Pancreas (tissue), 10 donors: Measurements from ENCODE around the gene LRRC70. TPM values are rescaled to one million over a fixed set of nuclear protein-coding genes. Genes with fewer than 3 reads are reported as not detected.
A peak's percentile ranks its signal among the peaks of the same experiment; 100 is the strongest.

Experiments
- ATAC-seq, 4 donors: fragments of 200-7000 bp; cut with Tn5 transposase; one replicate each; pipeline versions ENCODE4 v1.8.0 to v1.9.1; 2020; ENCODE audit warnings: mild to moderate bottlenecking in 4 of 4, moderate library complexity in 4 of 4
- DNase-seq, 6 donors: peaks; one replicate each; pipeline ENCODE4 v3.0.0-alpha.2; 2020
- FAIRE-seq: peaks from 2 replicates; lab custom pipeline; 2012; peaks lifted over from hg19 to GRCh38; lab: Jason Lieb, UNC
- H3K27ac ChIP-seq, 4 donors: fragments of 200-600 bp; sonication (generic); 1 replicate in 3 of 4; 2 replicates in 1 of 4; pipeline versions ENCODE4 v1.5.0 to v1.8.0; 2020
- H3K27me3 ChIP-seq, 4 donors: fragments of 200-600 bp; one replicate each; pipeline ENCODE4 v1.8.0; 2021
- H3K36me3 ChIP-seq, 3 donors: fragments of 200-600 bp; sonication (generic) in 1 of 3; one replicate each; pipeline versions ENCODE4 v1.5.0 to v1.8.0; 2020 to 2021
- H3K4me1 ChIP-seq, 3 donors: fragments of 200-600 bp; one replicate each; pipeline ENCODE4 v1.8.0; 2021
- H3K4me3 ChIP-seq, 4 donors: fragments of 200-600 bp; sonication (generic) in 2 of 4; one replicate each; pipeline versions ENCODE4 v1.5.0 to v1.8.0; 2020 to 2021
- H3K9me3 ChIP-seq, 4 donors: fragments of 200-600 bp; one replicate each; pipeline ENCODE4 v1.8.0; 2021
- WGBS, 2 donors: extraction: QIAGEN DNeasy Blood & Tissue Kit; methylation state at CpG; one replicate each; pipeline ENCODE4 v1.1.7; 2013; 5-methylcytosine and 5-hydroxymethylcytosine counted together
- intact Hi-C, 3 donors: fragments of 100-400 bp; cut with DNase I; formaldehyde crosslinking; loops; one replicate each; pipeline versions ENCODE4 v1.11.1 to v1.14.2; 2022
- polyA plus RNA-seq, 2 donors: library from polyadenylated mRNA; stranded (reverse); fragments of 200-250 nt; gene quantifications; one replicate each; pipeline ENCODE4 v1.2.3, GENCODE V29; 2013
- total RNA-seq, 6 donors: library from RNA; stranded (reverse); fragmentation: NEBNext Ultra II Directional in 4 of 6; extraction: Animal tissue kit (Norgen Biotek cat#: 25700) in 4 of 6; gene quantifications; one replicate each; pipeline versions ENCODE4 v1.2.1 to v1.2.4, GENCODE V29; 2021 to 2023
- TF ChIP-seq, protein P1 (sequence below), 4 donors: fragments of 200-600 bp; sonication (generic) in 3 of 4; IDR thresholded peaks; one replicate each; pipeline versions ENCODE4 v1.5.0 to v1.8.0; 2021; ENCODE audit warnings: antibody characterized with exemption in 4 of 4
- donor health status: healthy with polysubstance abuse.
- donor health status: DM: no; HTN: no; CAD: no; lungs with moderate emphysema.
- donor health status: DM: no; HTN: no; CAD: no.
- donor health status: control.
- donor health status: control.
- donor health status: Bipolar disorder and iron deficiency.
- donor health status: DM: yes; HTN: yes; CAD: no.
- donor health status: DM: no; HTN: no; CAD: no.
- donor health status: DM: no; HTN: no; CAD: no.
- donor health status: DM: yes; HTN: yes; CAD: no.

The LRRC70 gene, protein sequence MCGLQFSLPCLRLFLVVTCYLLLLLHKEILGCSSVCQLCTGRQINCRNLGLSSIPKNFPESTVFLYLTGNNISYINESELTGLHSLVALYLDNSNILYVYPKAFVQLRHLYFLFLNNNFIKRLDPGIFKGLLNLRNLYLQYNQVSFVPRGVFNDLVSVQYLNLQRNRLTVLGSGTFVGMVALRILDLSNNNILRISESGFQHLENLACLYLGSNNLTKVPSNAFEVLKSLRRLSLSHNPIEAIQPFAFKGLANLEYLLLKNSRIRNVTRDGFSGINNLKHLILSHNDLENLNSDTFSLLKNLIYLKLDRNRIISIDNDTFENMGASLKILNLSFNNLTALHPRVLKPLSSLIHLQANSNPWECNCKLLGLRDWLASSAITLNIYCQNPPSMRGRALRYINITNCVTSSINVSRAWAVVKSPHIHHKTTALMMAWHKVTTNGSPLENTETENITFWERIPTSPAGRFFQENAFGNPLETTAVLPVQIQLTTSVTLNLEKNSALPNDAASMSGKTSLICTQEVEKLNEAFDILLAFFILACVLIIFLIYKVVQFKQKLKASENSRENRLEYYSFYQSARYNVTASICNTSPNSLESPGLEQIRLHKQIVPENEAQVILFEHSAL
- total RNA-seq (under 1 TPM; 0.16 to 0.87 (median 0.44) TPM), polyA plus RNA-seq (1 to 10 TPM; 2.0 to 3.5 TPM)

DNA sequence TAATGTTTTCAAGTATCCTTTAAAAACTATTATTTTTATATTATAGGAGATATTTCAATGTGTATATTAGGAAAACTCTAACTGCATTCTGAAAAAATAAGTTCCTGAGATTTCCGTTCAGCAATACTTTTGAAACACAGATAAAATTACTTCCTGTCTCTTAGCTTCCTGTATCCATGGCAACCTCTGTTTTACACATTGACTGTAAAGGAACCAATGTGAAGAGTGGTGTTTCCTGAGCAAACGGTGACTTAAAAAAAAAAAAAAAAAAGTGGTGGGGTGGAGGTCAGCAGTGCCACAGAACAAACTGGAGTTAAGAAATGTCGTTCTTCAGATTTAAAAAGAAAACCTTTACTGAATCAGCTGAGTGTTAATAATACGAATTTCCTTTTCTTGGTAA is at the start of gene LRRC70:
Gene LRRC70 (plus strand): TSS at position 280 of the 400 bp plus-strand sequence. CDS start 620 bp downstream, outside the sequence.
- DNase-seq (no peak), ATAC-seq (peak in 2 of 4 donors; percentile 22 to 35), FAIRE-seq (no peak)
- H3K4me3 ChIP-seq = no peak within 1 kb of the TSS
- H3K9me3 ChIP-seq = no peaks in the 10 kb centered on the region
- H3K36me3 ChIP-seq = no peaks in the 10 kb centered on the region
- intact Hi-C loops = no loop called here
- H3K4me1 ChIP-seq = no peaks in the 10 kb centered on the region
- TF ChIP-seq, protein P1, sequence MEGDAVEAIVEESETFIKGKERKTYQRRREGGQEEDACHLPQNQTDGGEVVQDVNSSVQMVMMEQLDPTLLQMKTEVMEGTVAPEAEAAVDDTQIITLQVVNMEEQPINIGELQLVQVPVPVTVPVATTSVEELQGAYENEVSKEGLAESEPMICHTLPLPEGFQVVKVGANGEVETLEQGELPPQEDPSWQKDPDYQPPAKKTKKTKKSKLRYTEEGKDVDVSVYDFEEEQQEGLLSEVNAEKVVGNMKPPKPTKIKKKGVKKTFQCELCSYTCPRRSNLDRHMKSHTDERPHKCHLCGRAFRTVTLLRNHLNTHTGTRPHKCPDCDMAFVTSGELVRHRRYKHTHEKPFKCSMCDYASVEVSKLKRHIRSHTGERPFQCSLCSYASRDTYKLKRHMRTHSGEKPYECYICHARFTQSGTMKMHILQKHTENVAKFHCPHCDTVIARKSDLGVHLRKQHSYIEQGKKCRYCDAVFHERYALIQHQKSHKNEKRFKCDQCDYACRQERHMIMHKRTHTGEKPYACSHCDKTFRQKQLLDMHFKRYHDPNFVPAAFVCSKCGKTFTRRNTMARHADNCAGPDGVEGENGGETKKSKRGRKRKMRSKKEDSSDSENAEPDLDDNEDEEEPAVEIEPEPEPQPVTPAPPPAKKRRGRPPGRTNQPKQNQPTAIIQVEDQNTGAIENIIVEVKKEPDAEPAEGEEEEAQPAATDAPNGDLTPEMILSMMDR (IDR thresholded peaks at IDR 0.05) = no peak
- H3K27me3 ChIP-seq = no peaks in the 10 kb centered on the region
- 73 to 74% methylated on average over 4 of the region's 4 CpGs for WGBS, 2 donors
- H3K27ac ChIP-seq = no peak within 1 kb of the TSS

DNA sequence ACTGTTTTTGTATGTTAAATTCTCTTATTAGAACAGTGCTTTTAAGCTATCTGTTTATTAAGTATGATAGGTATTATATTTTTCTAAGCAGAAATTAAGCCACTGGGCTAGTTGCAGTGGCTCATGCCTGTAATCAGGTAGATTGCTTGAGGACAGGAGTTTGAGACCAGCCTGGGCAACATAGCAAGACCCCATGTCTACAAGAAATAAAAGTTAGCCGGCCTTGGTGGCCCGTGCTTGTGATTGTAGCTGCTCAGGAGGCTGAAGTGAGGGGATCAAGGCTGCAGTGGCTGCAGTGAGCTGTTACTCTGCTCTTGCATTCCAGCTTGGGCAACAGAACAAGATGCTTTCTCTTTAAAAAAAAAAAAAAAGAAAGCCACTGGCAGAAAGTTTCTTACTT is 45.0 kb upstream of the LRRC70 start:
- intact Hi-C loops = no loop called here
- Histone ChIP-seq H3K27ac (no peak overlapping the region), H3K36me3 (no peaks in the 10 kb centered on the region), H3K9me3 (no peaks in the 10 kb centered on the region), H3K27me3 (no peaks in the 10 kb centered on the region), H3K4me3 (no peak overlapping the region), H3K4me1 (no peaks in the 10 kb centered on the region)
- 95% methylated on average over 2 of the region's 2 CpGs for WGBS, 2 donors
- no peak for FAIRE-seq
- no peak for ATAC-seq
- DNase-seq = no peak
- TF ChIP-seq, protein P1 (IDR thresholded peaks at IDR 0.05) = no peak

DNA sequence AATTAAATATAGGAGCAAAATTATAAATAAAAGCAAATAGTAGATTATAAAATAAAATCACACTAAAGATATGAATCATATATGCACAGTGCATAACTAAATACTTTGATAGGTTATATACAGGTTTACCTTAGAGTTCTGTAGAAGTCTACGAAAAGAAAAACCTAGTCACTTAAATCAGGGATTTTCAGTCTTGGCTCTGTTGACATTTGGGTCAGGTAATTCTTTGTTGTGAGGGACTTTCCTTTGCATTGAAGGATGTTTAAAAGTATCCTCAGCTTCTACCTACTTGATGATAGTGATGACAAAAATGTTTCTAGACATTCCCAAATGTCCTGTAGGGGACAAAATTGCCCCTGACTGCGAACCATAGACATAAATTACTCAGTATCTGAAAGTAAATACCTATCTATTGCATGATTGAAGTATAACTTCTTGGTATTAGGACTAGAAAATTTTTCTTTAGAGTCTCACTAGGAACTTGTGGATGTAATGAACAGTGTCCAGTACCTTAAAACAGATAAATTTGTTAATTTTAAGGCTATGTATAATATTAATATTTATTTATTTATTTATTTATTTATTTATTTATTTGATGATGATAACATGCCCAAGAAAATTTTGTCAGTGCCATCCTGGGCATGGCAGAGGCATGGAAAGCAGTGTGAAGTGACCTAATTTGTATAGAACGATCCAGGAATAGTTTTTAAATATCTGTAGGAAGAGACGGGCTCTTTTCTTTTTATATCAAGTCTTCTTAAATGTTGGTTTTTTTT is 44.0 kb upstream of the LRRC70 start:
- ATAC-seq = no peak
- H3K9me3 ChIP-seq = no peaks in the 10 kb centered on the region
- H3K27me3 ChIP-seq = no peaks in the 10 kb centered on the region
- H3K4me3 ChIP-seq = no peak overlapping the region
- no peaks in the 10 kb centered on the region for H3K36me3 ChIP-seq
- no peaks in the 10 kb centered on the region for H3K4me1 ChIP-seq
- intact Hi-C loops = no loop called here
- FAIRE-seq = no peak
- WGBS, 2 donors = 58 to 97% methylated on average over 4 of the region's 4 CpGs
- TF ChIP-seq, protein P1 (IDR thresholded peaks at IDR 0.05) = no peak
- H3K27ac ChIP-seq = no peak overlapping the region
- DNase-seq = no peak

DNA sequence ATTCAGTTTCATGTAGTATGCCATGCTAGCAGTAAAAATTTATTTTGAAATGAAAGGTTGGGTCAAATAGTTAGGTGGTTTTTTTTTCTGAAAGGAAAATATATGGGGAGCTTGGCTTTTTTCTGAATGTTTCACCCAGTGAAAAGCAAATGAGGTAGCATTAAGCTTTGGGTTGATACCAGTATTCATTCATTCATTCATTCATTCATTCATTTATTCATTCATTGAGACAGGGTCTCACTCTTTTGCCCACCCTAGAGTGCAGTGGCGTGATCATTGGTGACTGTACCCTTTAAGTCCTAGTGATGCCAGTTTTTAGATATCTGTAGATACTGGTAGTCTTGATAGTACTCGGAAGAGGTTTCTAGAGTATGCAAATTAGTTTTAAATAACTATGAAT is 42.4 kb upstream of the LRRC70 start:
- Histone ChIP-seq H3K4me3 (no peak overlapping the region), H3K27ac (no peak overlapping the region), H3K27me3 (no peaks in the 10 kb centered on the region), H3K9me3 (no peaks in the 10 kb centered on the region), H3K4me1 (no peaks in the 10 kb centered on the region), H3K36me3 (no peaks in the 10 kb centered on the region)
- WGBS, 2 donors = 91 to 96% methylated on average over 2 of the region's 2 CpGs
- DNase-seq (no peak), FAIRE-seq (no peak), ATAC-seq (no peak)
- intact Hi-C loops = no loop called here
- TF ChIP-seq, protein P1 (IDR thresholded peaks at IDR 0.05) = no peak
